ENCODE results near the gene CD163L1.

GRCh38 chr12:7375145-7375543 is 68.8 kb downstream of the CD163L1 start:
- TF ChIP-seq CTCF (IDR thresholded peaks at IDR 0.05) (no peak), POLR2A (IDR thresholded peaks at IDR 0.05) (no peak)
